ENCODE data around the gene ALPK3. TPM values are rescaled to one million over a fixed set of nuclear protein-coding genes. Genes with fewer than 3 reads are reported as not detected.

The ALPK3 gene
- total RNA-seq, 2 donors from 2014 or later: 57.8 to 94.1 TPM

DNA sequence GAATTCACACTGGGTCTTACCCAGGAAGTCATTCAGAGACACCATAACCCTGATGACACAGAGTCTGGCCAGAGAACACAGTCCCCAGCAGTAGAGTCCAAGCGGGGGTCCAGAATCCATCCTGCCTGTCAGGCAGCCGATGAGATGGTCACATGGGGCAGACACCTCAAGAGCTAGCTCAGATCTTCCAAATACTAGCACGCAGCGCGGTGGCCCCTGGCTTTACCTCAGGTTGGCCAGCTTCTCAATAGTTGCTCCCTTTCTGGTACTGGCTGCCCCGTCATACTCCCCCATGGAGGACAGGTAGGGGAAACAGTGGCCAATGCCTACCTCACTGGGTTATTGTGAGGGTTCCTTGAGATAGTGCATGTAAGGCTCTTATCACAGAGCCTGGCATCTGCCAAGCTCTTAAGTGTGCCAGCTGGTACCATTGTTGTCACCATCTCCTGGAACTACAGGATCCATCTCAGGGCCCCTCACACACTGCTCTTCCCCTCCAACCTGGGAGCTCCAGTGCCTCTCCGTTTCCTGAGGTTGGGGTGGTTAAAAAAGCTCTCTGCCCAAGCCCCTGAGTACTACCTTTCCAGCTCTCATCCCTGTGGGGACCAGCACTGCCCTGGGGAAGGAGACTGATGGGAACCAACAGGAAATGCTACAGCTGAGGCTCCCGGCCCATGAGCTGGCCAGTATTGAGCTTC lies 63.8 kb downstream of the ALPK3 start:
- Mint-ChIP-seq H3K4me3 (no peak overlapping the region), H3K4me1 (peaks cover 2% of the 10 kb centered on the region), H3K27me3 (ENCODE audit: insufficient read depth) (peaks cover 2% of the 10 kb centered on the region), H3K36me3 (ENCODE audit: low read depth) (no peaks in the 10 kb centered on the region), H3K27ac (no peak overlapping the region), H3K9me3 (no peaks in the 10 kb centered on the region)
- H3K4me1 ChIP-seq (ENCODE audit: control insufficient read depth, insufficient read depth, low read length): no peaks in the 10 kb centered on the region
- H3K27ac ChIP-seq (ENCODE audit: low read depth, low read length): no peak overlapping the region
- no peak overlapping the region for H3K4me3 ChIP-seq (ENCODE audit: low read length)
- no peak overlapping the region for H3K9ac ChIP-seq (ENCODE audit: extremely low read depth, low read length, poor library complexity, severe bottlenecking)
- TF ChIP-seq, protein P1, sequence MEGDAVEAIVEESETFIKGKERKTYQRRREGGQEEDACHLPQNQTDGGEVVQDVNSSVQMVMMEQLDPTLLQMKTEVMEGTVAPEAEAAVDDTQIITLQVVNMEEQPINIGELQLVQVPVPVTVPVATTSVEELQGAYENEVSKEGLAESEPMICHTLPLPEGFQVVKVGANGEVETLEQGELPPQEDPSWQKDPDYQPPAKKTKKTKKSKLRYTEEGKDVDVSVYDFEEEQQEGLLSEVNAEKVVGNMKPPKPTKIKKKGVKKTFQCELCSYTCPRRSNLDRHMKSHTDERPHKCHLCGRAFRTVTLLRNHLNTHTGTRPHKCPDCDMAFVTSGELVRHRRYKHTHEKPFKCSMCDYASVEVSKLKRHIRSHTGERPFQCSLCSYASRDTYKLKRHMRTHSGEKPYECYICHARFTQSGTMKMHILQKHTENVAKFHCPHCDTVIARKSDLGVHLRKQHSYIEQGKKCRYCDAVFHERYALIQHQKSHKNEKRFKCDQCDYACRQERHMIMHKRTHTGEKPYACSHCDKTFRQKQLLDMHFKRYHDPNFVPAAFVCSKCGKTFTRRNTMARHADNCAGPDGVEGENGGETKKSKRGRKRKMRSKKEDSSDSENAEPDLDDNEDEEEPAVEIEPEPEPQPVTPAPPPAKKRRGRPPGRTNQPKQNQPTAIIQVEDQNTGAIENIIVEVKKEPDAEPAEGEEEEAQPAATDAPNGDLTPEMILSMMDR (conservative IDR thresholded peaks at IDR 0.05): no peak
- H3K27me3 ChIP-seq (ENCODE audit: control insufficient read depth, insufficient read depth, low read length, poor library complexity, severe bottlenecking): no peaks in the 10 kb centered on the region
- no peaks in the 10 kb centered on the region for H3K36me3 ChIP-seq (ENCODE audit: control insufficient read depth, insufficient read depth, low read length)
- H3K9me3 ChIP-seq (ENCODE audit: control insufficient read depth, low read length): no peaks in the 10 kb centered on the region
- no peak for DNase-seq
- 94 to 95% methylated on average over 7 to 8 of the region's 8 CpGs for WGBS, 2 experiments (ENCODE audit: insufficient coverage in 1 of 2, insufficient read length in 1 of 2)

DNA sequence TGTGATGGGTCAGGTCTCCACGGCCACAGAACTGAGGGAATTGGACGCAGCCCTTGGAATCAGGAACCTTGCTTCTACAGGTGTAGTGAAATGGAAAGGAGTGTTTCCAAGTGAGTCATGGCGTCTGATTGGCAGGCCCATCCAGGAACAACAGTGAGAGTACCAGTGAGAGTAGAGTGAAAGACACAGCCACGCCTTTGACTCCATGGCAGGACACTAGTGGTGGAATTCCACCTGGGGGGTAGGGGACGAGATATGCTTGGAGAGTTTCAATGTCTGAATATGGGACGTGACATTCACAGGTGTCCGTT lies 64.3 kb downstream of the ALPK3 start:
- no peak for DNase-seq
- H3K36me3 ChIP-seq (ENCODE audit: control insufficient read depth, insufficient read depth, low read length): no peaks in the 10 kb centered on the region
- peaks cover 2% of the 10 kb centered on the region for H3K4me1 Mint-ChIP-seq
- peaks cover 2% of the 10 kb centered on the region for H3K27me3 Mint-ChIP-seq (ENCODE audit: insufficient read depth)
- H3K9ac ChIP-seq (ENCODE audit: extremely low read depth, low read length, poor library complexity, severe bottlenecking): no peak overlapping the region
- TF ChIP-seq, protein P1 (conservative IDR thresholded peaks at IDR 0.05): no peak
- no peak overlapping the region for H3K4me3 ChIP-seq (ENCODE audit: low read length)
- H3K9me3 ChIP-seq (ENCODE audit: control insufficient read depth, low read length): no peaks in the 10 kb centered on the region
- no peaks in the 10 kb centered on the region for H3K4me1 ChIP-seq (ENCODE audit: control insufficient read depth, insufficient read depth, low read length)
- no peaks in the 10 kb centered on the region for H3K9me3 Mint-ChIP-seq
- H3K36me3 Mint-ChIP-seq (ENCODE audit: low read depth): no peaks in the 10 kb centered on the region
- no peaks in the 10 kb centered on the region for H3K27me3 ChIP-seq (ENCODE audit: control insufficient read depth, insufficient read depth, low read length, poor library complexity, severe bottlenecking)
- no peak overlapping the region for H3K27ac Mint-ChIP-seq
- H3K4me3 Mint-ChIP-seq: no peak overlapping the region
- 92 to 97% methylated on average over 7 of the region's 7 CpGs for WGBS, 2 experiments (ENCODE audit: insufficient coverage in 1 of 2, insufficient read length in 1 of 2)
- H3K27ac ChIP-seq (ENCODE audit: low read depth, low read length): no peak overlapping the region

DNA sequence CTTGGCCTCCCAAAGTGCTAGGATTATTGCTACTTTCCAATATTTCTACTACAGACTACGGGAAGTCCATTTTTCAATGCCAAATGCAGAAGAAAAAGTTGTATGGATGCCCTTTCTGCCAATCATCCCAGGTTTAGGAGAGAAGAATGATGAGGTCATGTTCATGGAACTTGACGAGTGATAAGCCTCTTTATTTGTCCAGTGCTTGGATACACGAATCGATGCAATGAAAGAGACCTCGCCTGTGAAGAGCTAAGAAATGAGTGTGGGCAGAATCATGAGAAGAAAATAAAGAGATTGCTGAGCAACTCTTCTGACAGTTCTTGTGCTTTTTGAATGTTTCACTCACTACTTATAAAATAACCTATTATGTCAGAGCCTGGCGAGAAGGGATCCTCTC lies 66.3 kb downstream of the ALPK3 start:
- no peaks in the 10 kb centered on the region for H3K27me3 ChIP-seq (ENCODE audit: control insufficient read depth, insufficient read depth, low read length, poor library complexity, severe bottlenecking)
- DNase-seq: no peak
- H3K27ac Mint-ChIP-seq: no peak overlapping the region
- no peak overlapping the region for H3K4me3 ChIP-seq (ENCODE audit: low read length)
- peaks cover 2% of the 10 kb centered on the region for H3K27me3 Mint-ChIP-seq (ENCODE audit: insufficient read depth)
- no peaks in the 10 kb centered on the region for H3K4me1 ChIP-seq (ENCODE audit: control insufficient read depth, insufficient read depth, low read length)
- H3K4me3 Mint-ChIP-seq: no peak overlapping the region
- H3K36me3 ChIP-seq (ENCODE audit: control insufficient read depth, insufficient read depth, low read length): no peaks in the 10 kb centered on the region
- WGBS, 2 experiments (ENCODE audit: insufficient coverage in 1 of 2, insufficient read length in 1 of 2): 89 to 91% methylated on average over 5 to 6 of the region's 6 CpGs
- no peaks in the 10 kb centered on the region for H3K9me3 Mint-ChIP-seq
- H3K4me1 Mint-ChIP-seq: no peaks in the 10 kb centered on the region
- H3K27ac ChIP-seq (ENCODE audit: low read depth, low read length): no peak overlapping the region
- no peaks in the 10 kb centered on the region for H3K36me3 Mint-ChIP-seq (ENCODE audit: low read depth)
- no peak overlapping the region for H3K9ac ChIP-seq (ENCODE audit: extremely low read depth, low read length, poor library complexity, severe bottlenecking)
- H3K9me3 ChIP-seq (ENCODE audit: control insufficient read depth, low read length): no peaks in the 10 kb centered on the region
- TF ChIP-seq, protein P1 (conservative IDR thresholded peaks at IDR 0.05): no peak

Measured in endodermal cell (in vitro differentiated cells).